ENCODE results near the gene VSIG8. TPM values are rescaled to one million over a fixed set of nuclear protein-coding genes. Genes with fewer than 3 reads are reported as not detected.

Gene VSIG8
- total and polyA plus RNA-seq, 12 donors: 0.06 to 0.80 (median 0.17) TPM; not detected in 8

GRCh38 chr1:159895286-159895685 is 32.8 kb upstream of the VSIG8 start:
- intact Hi-C loops (cut with DNase I): no loop called here
- WGBS, 4 donors: 65 to 78% (median 72%) methylated on average over 3 of the region's 3 CpGs
- TF ChIP-seq CTCF (IDR thresholded peaks at IDR 0.05) (no peak), POLR2A (IDR thresholded peaks at IDR 0.05) (no peak)

DNA sequence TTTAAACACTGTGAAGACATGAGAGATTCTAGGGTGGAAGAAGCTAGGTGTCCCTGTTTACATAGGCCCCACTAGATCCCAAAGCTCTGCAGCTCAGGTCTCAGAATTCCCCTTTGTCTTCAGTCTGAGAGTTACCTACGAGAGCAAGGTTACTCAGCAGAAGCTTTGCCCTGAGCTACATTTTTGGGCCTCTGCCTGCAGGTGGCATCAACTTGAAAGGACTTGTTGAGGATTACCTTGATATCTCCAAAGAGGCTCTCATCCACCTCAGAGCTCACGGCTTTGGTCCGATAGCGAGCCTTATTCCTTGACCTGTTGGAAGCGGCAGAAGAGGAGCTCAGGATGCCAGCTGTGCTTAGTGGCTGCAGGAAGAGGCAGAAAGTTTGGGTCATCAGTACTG is 30.5 kb upstream of the VSIG8 start:
- intact Hi-C loops (cut with DNase I): no loop called here
- TF ChIP-seq CTCF (IDR thresholded peaks at IDR 0.05) (no peak), POLR2A (IDR thresholded peaks at IDR 0.05) (no peak)
- 80 to 89% (median 87%) methylated on average over 4 to 5 of the region's 5 CpGs for WGBS, 4 donors
- H3K4me1 ChIP-seq (replicated peaks in 1 of 2): peaks cover 8 to 27% of the 10 kb centered on the region in 2 donors
- H3K9me3 ChIP-seq (replicated peaks in 1 of 3): no peaks in the 10 kb centered on the region
- no peak overlapping the region for H3K4me3 ChIP-seq
- no peak for DNase-seq
- no peaks in the 10 kb centered on the region for H3K27me3 ChIP-seq
- no peak overlapping the region for H3K27ac ChIP-seq
- H3K36me3 ChIP-seq (replicated peaks in 1 of 2): no peaks in the 10 kb centered on the region

More at GRCh38 chr1:159895286-159895685, 32.8 kb upstream of the VSIG8 start:
- H3K4me3 ChIP-seq: no peak overlapping the region
- peaks cover 4 to 21% of the 10 kb centered on the region in 2 donors for H3K4me1 ChIP-seq (replicated peaks in 1 of 2)
- no peaks in the 10 kb centered on the region for H3K9me3 ChIP-seq (replicated peaks in 1 of 3)
- no peak overlapping the region for H3K27ac ChIP-seq
- no peaks in the 10 kb centered on the region for H3K36me3 ChIP-seq (replicated peaks in 1 of 2)
- no peak for DNase-seq
- no peaks in the 10 kb centered on the region for H3K27me3 ChIP-seq

GRCh38 chr1:159891275-159892157 is 29.1 kb upstream of the VSIG8 start:
- H3K4me1 ChIP-seq (replicated peaks in 1 of 2): peaks cover 8 to 23% of the 10 kb centered on the region in 2 donors
- peak; percentile 83 to 100 (median 100) for TF ChIP-seq CTCF (IDR thresholded peaks at IDR 0.05)
- no peak for TF ChIP-seq POLR2A (IDR thresholded peaks at IDR 0.05)
- no peaks in the 10 kb centered on the region for H3K9me3 ChIP-seq (replicated peaks in 1 of 3)
- no peaks in the 10 kb centered on the region for H3K36me3 ChIP-seq (replicated peaks in 1 of 2)
- peak; percentile 86 to 94 (median 91) for DNase-seq
- no peak overlapping the region for H3K27ac ChIP-seq
- no peak overlapping the region for H3K4me3 ChIP-seq
- H3K27me3 ChIP-seq: no peaks in the 10 kb centered on the region
- intact Hi-C loops (cut with DNase I): loop anchor here in 1 of 2 donors (2.0 kb wide), 1 partner anchor 91 kb away; no protein-coding TSS in a partner anchor
- WGBS, 4 donors: 40 to 45% (median 41%) methylated on average over 7 of the region's 7 CpGs

DNA sequence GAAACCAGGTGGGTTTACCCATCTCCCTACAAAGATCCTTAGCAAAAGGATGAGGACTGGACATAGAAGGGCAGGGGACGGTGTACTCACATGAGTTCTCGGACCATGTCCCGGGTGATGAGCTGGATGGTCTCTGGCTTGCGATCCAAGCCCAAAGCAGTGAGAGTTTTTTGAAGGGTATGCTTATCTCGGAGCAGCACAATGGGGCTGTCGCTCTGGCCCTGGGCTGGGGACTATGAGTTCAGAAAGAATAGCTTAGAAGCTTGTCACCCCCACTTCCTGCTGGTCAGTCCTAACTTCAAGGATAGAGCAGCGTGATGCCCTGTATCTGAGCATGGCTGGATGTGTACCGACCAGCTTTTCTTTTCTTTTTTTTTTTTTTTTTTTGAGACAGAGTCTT is 27.9 kb upstream of the VSIG8 start:
- peaks cover 8 to 21% of the 10 kb centered on the region in 2 donors for H3K4me1 ChIP-seq (replicated peaks in 1 of 2)
- no peaks in the 10 kb centered on the region for H3K27me3 ChIP-seq
- no peaks in the 10 kb centered on the region for H3K9me3 ChIP-seq (replicated peaks in 1 of 3)
- H3K27ac ChIP-seq: peak overlapping the region in 2 of 5 donors; percentile 68 to 82
- no peak overlapping the region for H3K4me3 ChIP-seq
- intact Hi-C loops (cut with DNase I): loop anchor here in 1 of 2 donors (2.0 kb wide), 1 partner anchor 90 kb away; no protein-coding TSS in a partner anchor
- no peaks in the 10 kb centered on the region for H3K36me3 ChIP-seq (replicated peaks in 1 of 2)
- WGBS, 4 donors: 79 to 84% (median 82%) methylated on average over 7 to 8 of the region's 8 CpGs
- DNase-seq: no peak
- TF ChIP-seq CTCF (IDR thresholded peaks at IDR 0.05) (no peak), POLR2A (IDR thresholded peaks at IDR 0.05) (no peak)
